HG02763 (cell line): ENCODE measurements around the gene ALKBH3.

Experiments
- ATAC-seq: cut with Tn5 transposase; IDR thresholded peaks from one replicate; pipeline ENCODE4 v1.9.1; 2021; ENCODE audit warnings: mild to moderate bottlenecking, moderate library complexity; ENCODE audit not compliant: unreplicated experiment

The ALKBH3 gene

DNA sequence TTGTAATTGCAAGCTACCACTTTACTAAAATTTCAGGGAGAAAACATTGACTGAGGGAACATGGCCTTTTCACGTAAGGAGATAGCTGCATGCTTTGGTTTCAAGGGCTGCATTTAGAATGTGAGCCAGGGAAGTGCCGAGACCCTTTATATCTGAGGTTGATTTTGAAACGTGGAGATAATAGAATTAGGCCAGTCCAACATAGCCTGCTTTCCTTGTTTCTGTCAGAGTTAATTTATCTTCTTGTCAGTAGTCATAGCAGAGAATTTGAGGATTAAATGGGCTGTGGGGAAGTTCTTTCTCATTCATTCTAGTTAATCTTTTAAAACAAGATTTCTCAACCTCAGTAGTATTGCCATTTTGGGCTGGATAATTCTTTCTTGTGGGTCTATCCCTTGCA is 12.2 kb downstream of the ALKBH3 start:
- no peak for ATAC-seq

GRCh38 chr11:43894546-43894945 is 13.9 kb downstream of the ALKBH3 start:
- ATAC-seq: no peak

- ATAC-seq: no peak
These were observed 15.0 kb downstream of the ALKBH3 start for GRCh38 chr11:43895601-43896000.

DNA sequence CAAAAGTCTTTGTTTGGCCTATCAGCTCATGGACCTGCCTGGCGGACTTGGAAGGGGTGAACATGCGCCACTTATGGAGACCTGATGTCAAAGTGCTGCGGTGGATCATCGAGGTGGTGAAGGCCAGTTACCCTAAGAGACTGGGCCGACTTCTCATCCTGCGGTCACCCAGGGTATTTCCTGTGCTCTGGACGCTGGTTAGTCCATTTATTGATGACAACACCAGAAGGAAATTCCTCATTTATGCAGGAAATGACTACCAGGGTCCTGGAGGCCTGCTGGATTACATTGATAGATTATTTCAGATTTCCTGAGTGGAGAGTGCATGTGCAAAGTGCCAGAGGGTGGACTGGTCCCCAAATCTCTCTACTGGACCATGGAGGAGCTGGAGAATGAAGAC is 17.9 kb downstream of the ALKBH3 start:
- no peak for ATAC-seq

DNA sequence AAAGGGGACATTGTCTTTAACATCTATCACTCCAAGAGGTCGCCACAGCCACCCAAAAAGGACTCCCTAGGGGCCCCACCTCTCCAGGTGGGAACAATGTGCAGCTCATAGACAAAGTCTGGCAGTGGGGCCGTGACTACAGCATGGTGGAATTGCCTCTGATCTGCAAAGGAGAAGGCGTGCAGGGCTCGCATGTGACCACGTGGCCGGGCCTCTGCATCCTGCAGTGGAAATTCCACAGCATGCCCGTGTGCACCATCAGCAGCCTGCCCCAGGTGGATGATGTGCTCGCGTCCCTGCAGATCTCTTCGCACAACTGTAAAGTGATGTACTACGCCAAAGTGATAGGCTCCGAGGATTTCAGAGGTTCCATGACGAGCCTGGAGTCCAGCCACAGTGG is 18.5 kb downstream of the ALKBH3 start:
- no peak for ATAC-seq

DNA sequence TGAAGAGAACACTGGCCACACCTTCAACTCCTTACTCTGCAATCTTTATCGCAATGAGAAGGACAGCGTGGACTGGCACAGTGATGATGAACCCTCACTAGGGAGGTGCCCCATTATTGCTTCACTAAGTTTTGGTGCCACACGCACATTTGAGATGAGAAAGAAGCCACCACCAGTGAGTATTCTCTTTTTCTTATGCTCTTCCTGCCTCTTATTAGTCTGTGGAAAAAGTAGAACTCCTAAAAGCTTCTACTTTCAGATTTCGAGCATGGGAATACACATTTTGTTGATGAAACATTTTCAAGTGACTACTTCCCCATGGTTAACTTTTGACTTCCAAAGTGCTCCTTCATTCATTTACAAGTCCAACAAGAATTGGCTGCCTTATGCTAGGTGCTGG is 20.9 kb downstream of the ALKBH3 start:
- ATAC-seq: no peak

GRCh38 chr11:43903078-43903477 is 22.4 kb downstream of the ALKBH3 start:
- ATAC-seq: no peak

DNA sequence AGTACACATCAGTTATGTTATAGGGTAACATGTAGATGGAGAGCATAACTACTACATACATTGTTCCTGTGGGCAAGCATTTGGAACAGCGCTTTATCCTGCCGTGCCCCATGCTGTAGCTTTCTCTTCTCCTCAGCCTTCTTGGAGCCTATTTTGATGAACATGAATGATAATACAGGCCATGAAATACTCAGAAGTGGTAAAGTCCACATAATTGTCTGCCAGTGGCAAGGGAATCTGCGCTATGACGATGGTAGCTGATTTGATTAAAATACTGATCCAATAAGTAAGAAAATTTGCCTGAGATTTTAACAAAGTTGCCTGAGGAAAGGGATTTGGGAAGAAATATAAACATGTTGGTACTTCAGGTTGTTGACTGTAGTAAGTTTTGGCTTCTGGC is 23.3 kb downstream of the ALKBH3 start:
- ATAC-seq: no peak

DNA sequence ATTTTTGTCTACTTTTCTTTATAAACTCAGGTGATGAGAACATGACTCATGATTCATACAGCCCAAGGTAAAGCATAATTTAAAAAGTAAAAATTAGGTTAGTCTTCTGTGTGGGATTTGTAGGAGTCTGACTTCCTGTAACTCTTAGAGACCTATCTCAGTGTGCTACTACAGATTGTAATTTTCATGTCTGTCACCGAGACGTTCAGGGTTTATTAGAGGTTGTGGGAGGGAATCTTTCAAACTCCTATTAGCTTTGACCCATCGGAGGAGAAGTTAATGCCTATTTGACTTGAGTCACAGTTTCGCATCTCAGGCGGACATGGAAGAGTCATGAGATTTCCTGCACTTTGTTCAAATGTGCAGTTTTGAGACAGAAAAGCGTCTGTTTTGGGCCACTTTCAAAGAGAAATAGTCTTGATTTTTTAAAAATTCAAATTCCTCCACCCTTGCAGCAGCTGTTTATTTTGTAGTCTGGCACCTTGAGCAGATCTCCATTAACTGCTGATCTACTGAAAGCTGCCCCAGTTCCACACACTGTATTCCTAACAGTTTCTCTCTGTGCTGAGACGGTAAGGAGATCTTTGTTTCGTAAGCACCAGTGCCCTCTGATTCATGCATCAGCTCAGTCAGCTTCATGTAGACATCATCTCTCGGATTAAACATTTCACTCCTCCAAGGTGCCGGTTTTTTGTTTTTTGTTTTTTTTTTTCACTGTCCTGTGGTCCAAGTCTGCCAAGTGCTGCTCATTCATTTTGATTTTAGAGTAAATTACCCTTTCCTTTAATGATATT is 24.3 kb downstream of the ALKBH3 start:
- ATAC-seq: no peak

- ATAC-seq: no peak
These were observed 25.2 kb downstream of the ALKBH3 start for GRCh38 chr11:43905813-43906241.

- no peak for ATAC-seq
These were observed 26.7 kb downstream of the ALKBH3 start for GRCh38 chr11:43907028-43907975.

GRCh38 chr11:43908191-43908590 is 27.6 kb downstream of the ALKBH3 start:
- no peak for ATAC-seq

DNA sequence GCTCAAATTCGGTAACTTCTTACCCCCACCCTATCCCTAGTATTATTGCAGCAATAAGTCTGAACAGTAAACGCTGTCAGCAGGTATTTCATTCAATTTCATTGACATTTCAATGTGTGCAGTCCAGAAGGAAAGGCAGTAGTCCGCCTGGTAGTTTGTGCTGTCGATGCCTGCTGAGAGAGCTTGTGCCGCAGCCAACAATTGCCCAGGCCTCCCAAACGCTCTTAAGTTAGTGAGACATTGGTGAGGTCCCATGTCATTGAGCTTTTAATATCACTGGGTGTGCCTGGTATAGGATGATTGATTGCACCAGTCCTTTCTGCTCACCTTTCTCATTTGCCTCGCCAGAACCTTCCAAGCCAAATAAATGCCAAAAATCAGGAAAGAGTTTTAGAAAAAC is 28.1 kb downstream of the ALKBH3 start:
- no peak for ATAC-seq

- no peak for ATAC-seq
These were observed 33.3 kb downstream of the ALKBH3 start for GRCh38 chr11:43913829-43914380.

DNA sequence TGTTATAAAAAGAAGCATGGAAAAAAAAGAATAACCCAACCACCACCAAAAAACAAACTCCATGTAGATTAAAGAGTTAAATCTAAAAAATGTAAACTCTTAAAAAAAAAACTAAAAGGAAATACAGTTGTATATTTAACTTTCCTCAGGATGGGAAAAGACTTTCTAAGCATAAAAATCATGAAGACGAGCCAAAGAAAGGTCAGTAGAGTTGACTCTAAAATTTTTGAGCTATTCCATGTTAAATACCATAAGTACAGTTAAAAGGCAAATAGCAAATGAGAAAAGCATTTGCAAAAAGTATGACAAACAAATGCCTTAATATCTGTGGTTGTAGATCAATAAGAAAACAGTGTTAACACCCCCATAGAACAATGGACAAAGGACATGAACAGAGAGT is 33.8 kb downstream of the ALKBH3 start:
- no peak for ATAC-seq

- no peak for ATAC-seq
These were observed 36.0 kb downstream of the ALKBH3 start for GRCh38 chr11:43916621-43917020.

DNA sequence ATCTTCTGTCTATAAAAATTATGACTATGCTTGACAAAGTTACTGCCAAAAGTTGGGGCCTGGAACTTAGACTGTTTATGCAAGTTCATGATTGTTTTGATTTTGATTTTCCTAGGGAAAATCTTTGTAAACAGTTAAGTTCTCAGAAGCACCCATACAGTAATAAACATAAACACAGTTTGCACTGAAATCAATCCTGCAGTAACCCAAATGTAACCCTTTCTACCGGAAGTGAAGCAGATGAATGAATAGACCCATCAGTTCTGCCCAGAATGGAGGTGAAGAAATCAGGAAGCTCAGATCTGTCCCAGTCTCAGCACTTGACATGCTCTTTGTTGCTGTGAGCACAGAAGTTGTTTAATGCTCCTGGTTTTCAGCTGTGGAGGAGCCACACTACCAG is 37.2 kb downstream of the ALKBH3 start:
- no peak for ATAC-seq

- no peak for ATAC-seq
These were observed 38.0 kb downstream of the ALKBH3 start for GRCh38 chr11:43918662-43919061.

DNA sequence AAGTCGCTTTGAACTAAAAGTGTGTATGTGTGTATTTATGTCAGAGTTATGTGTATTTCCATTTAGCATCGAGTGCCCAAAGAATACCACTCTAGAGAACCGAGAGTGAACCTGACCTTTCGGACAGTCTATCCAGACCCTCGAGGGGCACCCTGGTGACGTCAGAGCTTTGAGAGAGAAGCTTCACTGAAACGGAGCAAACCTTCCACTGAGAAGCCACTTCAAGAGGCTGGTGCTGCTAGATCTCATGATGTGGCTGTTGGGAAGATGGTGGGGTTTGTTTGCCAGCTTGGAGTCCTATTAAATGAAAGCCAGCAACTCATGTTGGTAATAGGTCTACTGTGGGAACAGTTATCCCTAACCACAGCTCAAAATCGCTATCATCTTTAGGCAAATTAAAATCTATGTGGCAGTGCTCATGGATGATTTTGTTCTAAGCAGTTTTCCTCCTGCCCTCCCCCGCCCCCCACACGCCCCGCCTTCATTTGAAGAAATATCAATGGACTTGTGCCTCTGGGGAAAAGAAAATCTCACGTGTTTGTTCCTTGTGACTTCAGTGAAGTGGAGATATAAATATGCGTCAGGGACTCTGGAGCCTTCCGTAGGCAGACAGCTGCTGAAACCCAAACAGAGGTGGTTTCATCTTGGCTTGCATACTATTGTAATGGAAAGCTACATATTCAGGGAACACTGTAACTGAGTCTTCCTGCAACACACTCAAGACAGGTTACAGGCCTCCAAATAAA is 39.4 kb downstream of the ALKBH3 start:
- no peak for ATAC-seq

DNA sequence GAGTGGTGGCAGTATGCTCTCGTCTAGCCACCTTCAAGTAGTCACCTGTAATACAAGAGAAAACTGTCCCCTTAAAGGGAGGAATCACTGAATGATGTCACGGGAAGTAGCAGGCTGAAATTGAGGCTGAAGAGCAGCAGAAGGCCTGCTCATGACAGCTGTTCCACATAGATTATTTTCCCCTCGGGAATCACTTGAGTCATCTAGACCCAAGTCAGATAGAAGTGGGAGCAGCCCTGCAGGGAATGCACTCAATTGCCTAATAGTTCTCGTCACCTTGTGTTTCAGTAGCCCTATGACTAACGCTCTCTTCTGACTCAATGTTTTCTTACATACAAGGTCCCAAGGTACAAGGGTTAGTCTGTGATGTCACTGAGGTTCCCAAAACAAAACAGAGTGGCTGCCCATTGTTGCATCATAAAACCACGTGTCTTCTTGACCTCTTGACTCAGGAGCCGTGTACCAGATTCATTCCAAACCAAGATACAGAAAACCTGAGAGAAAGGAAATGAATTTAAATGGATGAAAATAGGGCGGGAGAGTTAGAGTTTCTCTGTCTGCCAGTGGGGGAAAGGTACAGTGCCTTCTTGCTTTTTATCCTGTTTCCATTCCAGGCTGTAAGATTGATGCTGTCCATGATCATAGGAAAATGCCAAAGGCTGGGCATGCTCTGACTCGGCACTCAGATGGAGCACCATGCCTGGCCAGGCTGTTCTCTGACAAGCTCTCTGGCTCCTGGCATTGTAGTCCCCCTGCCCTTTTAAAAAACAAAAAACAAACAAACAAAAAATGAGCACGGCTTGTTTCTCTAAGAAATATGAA is 40.2 kb downstream of the ALKBH3 start:
- no peak for ATAC-seq
